Measurements from ENCODE around the gene NRCAM.

NRCAM gene

DNA sequence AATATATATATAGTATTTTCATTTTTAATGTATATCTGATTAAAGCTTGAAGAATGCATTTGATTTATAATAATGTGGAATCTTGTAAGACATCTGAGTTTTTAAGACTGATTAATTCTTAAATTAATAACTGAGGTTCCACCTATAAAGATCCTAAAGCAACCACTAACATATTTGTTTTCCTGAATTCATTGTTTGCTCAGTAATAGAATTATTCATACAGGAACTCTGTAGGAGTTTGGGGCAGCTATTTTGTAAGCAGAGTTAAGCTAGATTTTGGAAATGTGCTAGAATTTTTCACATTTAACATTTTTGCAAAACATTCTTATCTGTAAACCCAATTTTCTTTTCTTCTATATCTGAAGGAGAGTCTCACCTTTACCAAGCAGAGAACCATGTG lies 88.9 kb downstream of the NRCAM start:
- no peak overlapping the region for H3K27ac ChIP-seq
- TF ChIP-seq, protein P1, sequence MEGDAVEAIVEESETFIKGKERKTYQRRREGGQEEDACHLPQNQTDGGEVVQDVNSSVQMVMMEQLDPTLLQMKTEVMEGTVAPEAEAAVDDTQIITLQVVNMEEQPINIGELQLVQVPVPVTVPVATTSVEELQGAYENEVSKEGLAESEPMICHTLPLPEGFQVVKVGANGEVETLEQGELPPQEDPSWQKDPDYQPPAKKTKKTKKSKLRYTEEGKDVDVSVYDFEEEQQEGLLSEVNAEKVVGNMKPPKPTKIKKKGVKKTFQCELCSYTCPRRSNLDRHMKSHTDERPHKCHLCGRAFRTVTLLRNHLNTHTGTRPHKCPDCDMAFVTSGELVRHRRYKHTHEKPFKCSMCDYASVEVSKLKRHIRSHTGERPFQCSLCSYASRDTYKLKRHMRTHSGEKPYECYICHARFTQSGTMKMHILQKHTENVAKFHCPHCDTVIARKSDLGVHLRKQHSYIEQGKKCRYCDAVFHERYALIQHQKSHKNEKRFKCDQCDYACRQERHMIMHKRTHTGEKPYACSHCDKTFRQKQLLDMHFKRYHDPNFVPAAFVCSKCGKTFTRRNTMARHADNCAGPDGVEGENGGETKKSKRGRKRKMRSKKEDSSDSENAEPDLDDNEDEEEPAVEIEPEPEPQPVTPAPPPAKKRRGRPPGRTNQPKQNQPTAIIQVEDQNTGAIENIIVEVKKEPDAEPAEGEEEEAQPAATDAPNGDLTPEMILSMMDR (IDR thresholded peaks at IDR 0.05): no peak
- no peaks in the 10 kb centered on the region for H3K36me3 ChIP-seq
- H3K4me1 ChIP-seq (ENCODE audit: control insufficient read depth in 1 of 2, insufficient read depth in 1 of 2, low read depth in 1 of 2, low read length in 1 of 2): no peaks in the 10 kb centered on the region
- H3K9me3 ChIP-seq: no peaks in the 10 kb centered on the region
- H3K27me3 ChIP-seq: no peaks in the 10 kb centered on the region
- no peak overlapping the region for H3K4me3 ChIP-seq (ENCODE audit: low read depth in 1 of 2, low read length in 1 of 2)

DNA sequence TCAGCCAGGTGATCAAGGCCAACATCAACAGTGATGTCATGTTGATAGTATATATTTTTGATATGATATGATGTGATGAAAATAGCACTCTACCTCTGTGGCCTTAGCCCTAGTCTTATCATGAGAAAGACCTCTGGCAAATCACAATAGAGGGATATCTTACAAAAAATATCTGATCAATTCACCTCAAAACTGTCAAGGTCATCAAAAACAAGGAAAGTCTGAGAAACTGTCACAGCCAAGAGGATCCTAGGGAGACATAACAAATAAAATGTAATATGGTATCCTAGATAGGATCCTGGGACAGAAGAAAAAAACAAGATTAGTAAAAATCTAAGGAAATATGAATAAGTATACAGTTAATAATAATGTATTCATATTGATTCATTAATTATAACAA lies 92.6 kb downstream of the NRCAM start:
- H3K36me3 ChIP-seq: no peaks in the 10 kb centered on the region
- H3K4me1 ChIP-seq (ENCODE audit: control insufficient read depth in 1 of 2, insufficient read depth in 1 of 2, low read depth in 1 of 2, low read length in 1 of 2): no peaks in the 10 kb centered on the region
- H3K9me3 ChIP-seq: no peaks in the 10 kb centered on the region
- TF ChIP-seq, protein P1 (IDR thresholded peaks at IDR 0.05): no peak
- H3K4me3 ChIP-seq (ENCODE audit: low read depth in 1 of 2, low read length in 1 of 2): no peak overlapping the region
- no peak overlapping the region for H3K27ac ChIP-seq
- no peaks in the 10 kb centered on the region for H3K27me3 ChIP-seq

DNA sequence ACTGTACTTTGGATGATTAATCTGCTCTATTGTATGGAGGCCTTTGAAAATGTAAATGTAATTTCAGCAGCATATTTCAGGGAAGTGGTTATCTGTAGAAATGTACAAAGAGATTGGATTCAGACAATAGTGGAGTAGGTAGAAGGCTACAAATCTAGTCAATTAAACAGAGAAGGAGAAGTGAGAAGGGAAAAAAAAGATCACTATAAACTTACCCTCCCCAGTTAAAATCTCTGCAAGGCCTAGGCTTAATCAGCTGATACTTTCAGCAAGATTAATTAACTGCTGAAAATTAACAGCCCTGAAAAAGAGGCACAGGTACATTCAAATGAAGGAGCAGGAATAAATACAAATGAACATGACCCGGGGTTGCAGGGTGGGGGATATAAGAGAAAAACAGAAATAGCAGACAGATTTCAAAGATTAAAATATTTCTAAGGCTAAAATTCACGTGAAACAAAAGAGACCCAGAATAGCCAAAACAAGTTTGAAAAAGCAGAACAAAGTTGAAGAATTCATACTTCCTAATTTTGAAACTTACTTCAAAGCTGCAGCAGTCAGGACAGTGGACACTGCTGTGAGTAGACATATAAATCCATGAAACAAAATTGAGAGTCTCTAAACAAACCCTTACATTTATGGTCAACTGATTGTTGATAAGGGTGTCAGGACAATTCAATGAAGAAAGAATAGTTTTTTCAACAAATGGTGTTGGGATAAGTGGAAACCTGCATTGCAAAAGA lies 96.0 kb downstream of the NRCAM start:
- Histone ChIP-seq H3K4me1 (ENCODE audit: control insufficient read depth in 1 of 2, insufficient read depth in 1 of 2, low read depth in 1 of 2, low read length in 1 of 2) (no peaks in the 10 kb centered on the region), H3K27ac (no peak overlapping the region), H3K27me3 (no peaks in the 10 kb centered on the region), H3K36me3 (no peaks in the 10 kb centered on the region), H3K4me3 (ENCODE audit: low read depth in 1 of 2, low read length in 1 of 2) (no peak overlapping the region), H3K9me3 (no peaks in the 10 kb centered on the region)
- TF ChIP-seq, protein P1 (IDR thresholded peaks at IDR 0.05): no peak

DNA sequence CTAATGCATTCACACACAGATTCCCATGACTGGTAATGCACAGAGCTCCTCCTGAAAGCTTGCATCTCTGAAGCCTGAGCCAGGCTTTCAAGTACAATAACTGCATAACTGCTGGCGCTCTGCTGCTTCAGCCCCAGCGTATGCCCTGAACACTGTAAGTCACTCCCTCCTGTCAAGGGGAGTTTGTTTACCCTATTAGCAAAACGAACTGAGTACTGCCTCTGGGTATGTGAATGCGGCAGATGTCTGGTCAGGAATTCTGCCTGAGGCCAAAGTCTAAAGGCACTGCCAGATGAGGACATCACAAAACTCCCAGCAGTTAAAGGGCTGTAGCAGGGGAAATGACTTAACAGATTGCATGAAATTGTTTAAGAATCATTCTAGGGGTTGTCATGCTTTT lies 97.7 kb downstream of the NRCAM start:
- no peaks in the 10 kb centered on the region for H3K36me3 ChIP-seq
- TF ChIP-seq, protein P1 (IDR thresholded peaks at IDR 0.05): no peak
- H3K4me1 ChIP-seq (ENCODE audit: control insufficient read depth in 1 of 2, insufficient read depth in 1 of 2, low read depth in 1 of 2, low read length in 1 of 2): no peaks in the 10 kb centered on the region
- H3K27me3 ChIP-seq: no peaks in the 10 kb centered on the region
- no peak overlapping the region for H3K27ac ChIP-seq
- no peak overlapping the region for H3K4me3 ChIP-seq (ENCODE audit: low read depth in 1 of 2, low read length in 1 of 2)
- H3K9me3 ChIP-seq: no peaks in the 10 kb centered on the region

DNA sequence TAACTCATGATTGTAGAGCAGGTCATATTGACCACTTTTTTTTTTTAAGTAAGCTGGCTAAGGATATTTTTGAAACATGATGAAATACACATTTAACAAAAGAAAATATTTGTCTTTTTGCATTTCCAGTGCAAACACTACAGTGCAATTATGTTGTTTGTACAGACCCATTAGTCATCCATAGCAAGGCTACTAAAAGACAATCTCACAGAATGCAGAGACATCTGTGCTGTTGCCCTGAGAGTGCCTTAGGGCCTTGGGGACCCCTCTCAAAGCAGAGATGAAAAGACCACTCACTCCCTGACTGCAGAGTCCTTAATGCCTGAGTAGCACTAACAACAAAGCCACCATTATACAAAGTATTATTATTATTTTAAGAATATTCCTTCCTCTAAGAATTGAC lies 104.5 kb downstream of the NRCAM start:
- no peaks in the 10 kb centered on the region for H3K36me3 ChIP-seq
- H3K27me3 ChIP-seq: no peaks in the 10 kb centered on the region
- TF ChIP-seq, protein P1 (IDR thresholded peaks at IDR 0.05): no peak
- no peak overlapping the region for H3K27ac ChIP-seq
- no peak overlapping the region for H3K4me3 ChIP-seq (ENCODE audit: low read depth in 1 of 2, low read length in 1 of 2)
- no peaks in the 10 kb centered on the region for H3K9me3 ChIP-seq
- H3K4me1 ChIP-seq (ENCODE audit: control insufficient read depth in 1 of 2, insufficient read depth in 1 of 2, low read depth in 1 of 2, low read length in 1 of 2): no peaks in the 10 kb centered on the region
